Ramos (cell line): ENCODE measurements around the gene DCDC1.
"Not testable (repeated sequence)": the region's sequence is repeated elsewhere in the genome, so short reads cannot be mapped to it uniquely, and the experiment has no call there.

Experiments used
- in situ Hi-C: fragments of 300-500 bp; cut with MboI; formaldehyde crosslinking; loops from one replicate; pipeline ENCODE4 v1.14.3; 2022; ENCODE audit warnings: low sequenced_read_pairs; ENCODE audit not compliant: unreplicated experiment

Gene DCDC1

DNA sequence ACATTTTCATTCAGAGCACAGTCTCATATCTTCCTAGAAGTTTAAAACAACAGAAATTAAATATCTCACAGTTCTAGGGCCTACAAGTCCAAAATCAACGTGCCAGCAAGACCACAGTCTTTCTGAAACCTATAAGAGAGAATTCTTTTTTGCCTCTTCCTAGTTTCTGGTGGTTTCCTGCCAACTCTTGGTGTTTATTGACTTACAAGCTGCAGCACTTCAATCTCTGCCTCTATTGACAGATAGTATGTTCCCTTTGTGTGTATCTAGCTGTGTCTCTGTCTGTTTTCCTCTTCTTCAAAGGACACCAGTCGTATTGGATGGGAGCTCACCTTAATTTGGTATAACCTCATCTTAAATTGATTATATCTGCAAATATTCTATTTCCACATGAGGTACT lies 347.5 kb downstream of the DCDC1 start:
- in situ Hi-C loops: no loop called here

DNA sequence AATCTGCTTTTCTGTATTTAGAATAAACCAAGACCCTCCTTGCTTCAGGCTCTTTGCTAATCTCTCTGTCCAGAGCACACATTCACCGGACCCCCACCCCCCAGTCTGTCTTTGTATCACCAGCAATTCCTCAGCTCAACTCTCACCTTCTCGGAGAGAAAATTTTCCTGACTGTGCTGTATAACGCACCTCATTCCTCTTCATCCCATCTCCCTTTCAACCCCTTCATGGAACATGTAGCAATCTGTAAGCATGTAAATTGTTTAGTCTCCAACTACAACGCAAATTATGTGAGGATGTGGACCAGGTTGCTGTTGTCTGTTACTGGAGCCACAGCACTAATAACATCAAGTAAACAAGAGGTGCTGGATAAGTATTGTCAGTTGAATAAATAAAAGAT lies 349.8 kb downstream of the DCDC1 start:
- in situ Hi-C loops: no loop called here

DNA sequence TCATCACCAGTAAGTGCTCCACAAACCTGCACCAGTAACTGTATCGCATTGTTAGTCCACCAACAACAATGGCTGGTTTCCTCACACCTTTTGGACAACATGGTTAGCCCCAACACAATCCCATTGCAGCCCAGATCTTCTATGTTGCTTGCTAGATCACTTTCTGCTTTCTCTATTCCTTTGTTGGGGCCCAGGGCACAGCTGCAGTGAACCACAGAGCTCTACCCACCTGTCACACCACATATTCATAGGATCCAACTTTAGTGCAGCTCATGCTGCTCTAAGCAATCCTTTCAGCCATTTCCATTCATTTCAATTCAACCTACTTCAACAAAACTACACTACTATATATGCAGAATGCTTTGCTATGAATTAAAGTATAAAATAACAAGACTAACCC lies 364.3 kb downstream of the DCDC1 start:
- in situ Hi-C loops: no loop called here

DNA sequence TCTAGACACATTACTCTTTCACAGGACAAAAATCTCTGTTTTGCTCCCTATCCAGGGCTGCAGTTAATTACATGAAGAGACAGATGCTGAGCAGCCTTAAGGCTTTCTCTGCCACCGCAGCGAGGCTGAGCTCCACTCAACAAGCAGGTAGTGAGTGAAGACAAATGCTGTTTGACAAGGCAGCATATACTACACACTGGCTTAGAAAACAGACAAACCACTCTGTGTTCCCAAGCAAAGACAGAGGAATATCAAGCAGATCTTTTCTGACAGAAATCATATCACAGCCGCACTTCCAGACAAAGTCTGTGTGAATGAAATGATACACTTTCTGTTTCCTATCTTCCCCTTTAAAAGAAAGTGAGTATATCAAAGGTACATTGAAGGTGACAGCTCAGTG lies 368.1 kb downstream of the DCDC1 start:
- in situ Hi-C loops: no loop called here

DNA sequence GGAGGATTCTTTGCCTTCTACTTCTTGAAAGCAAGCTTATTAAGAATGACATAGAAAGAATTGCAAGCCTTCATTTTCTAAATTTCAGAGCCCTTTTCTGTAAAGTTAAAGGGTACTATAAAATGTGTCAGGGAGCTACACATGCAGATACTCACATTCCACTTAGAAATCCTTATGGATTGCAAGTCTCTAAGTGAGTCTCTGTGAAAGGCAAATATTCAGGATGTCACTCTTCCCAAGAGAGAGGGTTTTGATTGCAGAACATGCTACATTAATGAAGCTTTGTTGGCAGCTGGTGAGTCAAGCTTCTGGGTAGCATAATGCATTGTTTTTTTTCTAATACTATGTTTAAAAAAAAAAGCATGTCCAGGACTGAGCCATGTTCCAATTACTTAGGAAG lies 369.2 kb downstream of the DCDC1 start:
- in situ Hi-C loops: no loop called here

DNA sequence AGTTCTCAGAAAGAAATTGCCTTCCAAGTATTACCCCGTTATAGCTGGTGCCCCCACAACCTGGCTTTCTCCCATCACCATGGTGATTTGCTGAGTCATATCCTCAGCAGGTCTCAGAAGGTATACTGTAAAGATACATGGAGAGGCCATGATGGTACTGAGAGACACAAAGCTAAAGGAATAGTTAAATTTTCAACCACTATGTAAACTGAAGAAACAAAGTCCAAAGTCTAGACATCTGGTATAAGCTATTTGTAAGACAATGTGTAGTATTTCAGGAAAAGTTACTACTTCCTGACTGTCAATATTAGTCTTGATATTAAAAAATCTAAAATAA lies 377.1 kb downstream of the DCDC1 start:
- in situ Hi-C loops: no loop called here

DNA sequence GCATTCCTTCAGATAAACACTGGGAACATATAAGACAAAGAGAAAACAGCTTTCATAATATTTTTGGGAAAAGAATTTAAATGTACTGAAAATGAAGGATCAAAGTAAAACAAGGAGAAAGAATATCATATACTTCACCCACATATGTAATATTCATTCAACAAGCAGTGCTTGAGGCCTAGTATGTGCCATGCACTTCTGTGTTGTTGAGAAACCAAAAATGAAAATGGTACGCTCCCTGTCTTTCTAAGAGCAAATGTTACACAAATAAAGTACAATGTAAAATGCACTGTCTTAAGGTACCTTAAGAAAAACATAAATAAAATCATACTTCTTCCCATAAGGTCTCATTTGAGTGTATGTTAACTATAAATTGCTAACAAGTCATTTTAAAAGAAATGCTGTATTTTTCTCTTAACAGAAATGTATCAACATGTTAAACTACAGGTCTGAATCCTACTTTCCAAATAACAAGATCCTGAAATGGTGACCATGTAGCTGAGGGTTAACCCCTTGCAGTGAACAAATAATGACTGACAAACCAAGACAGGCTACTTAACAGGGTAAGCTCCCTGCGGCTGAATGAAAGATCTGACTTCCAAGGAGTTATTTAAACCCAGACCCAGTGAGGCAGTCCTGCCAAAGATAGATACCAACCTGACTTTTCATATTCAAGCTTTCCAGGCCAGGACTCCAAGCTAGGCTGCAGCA lies 377.6 kb downstream of the DCDC1 start:
- in situ Hi-C loops: no loop called here

DNA sequence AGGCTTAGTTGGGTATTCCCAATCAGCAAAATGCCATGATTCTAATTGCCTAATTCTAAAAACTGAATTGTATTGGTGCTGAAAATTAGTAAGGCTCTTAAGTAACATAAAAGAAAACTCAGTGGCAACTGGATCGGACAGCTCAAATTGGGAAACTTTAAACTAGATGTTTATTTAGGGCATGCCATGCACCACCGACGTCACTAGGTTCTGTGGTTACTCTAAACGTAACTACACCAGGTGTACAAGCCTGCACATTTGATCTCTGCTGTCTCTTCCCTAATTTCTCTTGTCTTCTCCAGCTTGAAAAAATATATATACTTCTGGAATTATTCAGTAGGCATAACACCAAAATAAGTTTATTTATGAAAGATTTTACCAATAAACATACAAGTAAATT lies 378.2 kb downstream of the DCDC1 start:
- in situ Hi-C loops: no loop called here

DNA sequence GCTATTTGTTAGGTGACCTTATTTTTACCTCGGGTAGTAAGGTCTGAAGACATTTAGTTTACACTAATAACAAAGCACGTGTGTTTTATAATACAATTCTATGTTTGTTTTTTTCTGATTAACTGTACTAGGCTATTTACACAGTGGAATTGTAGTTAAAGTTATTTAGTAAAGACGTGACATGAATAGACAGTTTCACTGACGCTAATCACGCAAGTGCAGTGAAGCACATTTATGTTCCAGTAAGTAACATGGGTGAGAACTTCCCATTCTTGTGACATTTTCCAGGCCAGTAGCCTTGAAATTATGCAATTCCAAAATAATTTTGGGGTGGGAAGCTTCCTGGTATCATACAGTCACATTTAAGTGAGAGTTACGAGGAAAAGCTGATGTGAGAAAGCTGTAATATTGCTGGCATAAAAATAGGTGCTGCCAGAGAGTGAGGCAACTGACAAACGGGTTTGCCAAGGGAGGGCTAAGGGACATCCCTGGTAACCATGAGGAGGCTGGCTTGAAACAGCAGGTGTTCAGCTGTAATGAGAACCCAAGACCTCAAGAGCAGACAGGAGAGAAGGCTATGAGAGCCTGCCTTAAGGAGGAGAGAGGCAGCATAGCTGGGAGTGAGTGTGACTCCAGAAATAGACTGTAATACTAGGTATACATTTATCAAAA lies 378.8 kb downstream of the DCDC1 start:
- in situ Hi-C loops: no loop called here

DNA sequence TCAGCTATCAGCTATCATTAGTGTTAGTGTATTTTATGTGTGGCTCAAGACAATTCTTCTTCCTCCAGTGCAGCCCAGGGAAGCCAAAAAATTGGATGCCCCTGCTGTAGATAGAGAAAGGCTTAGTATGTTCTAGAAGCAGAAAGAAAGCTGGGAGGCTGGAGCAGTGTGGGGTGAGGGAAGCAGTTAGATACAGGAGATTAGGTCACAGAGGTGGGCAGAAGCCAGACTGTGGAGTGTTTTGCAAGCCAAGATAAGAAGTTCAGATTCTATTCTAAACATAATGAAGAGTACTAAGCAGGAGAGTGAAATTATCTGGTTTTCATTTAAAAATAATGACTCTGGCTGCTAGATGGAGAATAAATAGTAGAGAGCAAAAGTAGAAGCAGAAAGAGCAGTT lies 381.7 kb downstream of the DCDC1 start:
- in situ Hi-C loops: no loop called here

DNA sequence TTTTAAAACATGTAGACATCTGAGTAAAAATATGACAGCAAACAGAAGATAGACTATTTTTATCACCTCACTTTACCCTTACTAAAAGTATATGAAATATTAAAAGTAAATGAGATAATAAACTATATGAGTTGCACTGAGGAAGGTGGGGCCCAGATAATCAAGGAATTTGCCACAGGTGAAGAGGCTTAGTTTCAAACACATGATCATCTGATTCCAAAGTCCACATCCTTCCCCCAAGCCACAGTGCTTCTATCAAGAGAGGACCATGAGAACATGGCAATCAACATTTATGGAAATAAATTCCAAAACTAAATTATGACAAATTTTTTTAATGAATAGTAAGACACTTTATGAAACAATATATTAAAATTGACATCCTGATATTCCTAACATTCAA lies 384.0 kb downstream of the DCDC1 start:
- in situ Hi-C loops: no loop called here

DNA sequence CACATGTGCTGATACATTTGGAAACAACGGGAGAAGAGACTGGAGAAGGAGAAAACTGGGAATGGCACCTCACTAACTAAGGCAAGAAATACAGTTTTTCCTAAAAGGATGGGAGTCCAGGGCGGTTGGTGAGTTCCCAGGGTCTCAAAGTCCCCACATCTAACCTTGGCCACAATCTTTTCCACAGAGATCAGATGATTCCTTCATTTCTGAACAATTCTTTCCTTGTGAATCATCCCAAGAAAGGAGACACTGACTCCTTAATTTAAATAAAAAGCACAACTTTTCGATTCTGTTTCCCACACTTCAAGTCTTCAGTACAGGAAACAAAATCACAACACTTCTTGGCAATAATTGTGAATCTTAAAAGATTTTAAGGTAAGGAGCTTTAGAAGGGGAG lies 384.7 kb downstream of the DCDC1 start:
- in situ Hi-C loops: no loop called here

DNA sequence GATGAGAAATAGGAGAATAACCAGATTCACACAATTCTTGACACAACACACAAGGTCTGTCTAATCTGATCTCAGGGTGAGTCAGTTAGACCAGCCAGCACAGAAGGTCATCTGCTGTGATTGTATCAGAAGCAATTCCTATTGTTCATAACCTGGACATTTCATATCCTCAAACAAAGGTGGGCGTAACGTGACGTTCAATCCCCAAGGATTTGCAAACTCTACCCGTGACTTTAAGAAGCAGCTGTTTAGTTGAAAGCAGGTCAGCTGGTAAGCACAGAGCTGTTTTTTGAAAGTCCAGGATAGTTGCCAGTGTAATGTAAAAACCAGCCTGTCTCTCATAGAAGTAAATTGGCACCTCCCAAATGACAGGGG lies 385.1 kb downstream of the DCDC1 start:
- in situ Hi-C loops: no loop called here

DNA sequence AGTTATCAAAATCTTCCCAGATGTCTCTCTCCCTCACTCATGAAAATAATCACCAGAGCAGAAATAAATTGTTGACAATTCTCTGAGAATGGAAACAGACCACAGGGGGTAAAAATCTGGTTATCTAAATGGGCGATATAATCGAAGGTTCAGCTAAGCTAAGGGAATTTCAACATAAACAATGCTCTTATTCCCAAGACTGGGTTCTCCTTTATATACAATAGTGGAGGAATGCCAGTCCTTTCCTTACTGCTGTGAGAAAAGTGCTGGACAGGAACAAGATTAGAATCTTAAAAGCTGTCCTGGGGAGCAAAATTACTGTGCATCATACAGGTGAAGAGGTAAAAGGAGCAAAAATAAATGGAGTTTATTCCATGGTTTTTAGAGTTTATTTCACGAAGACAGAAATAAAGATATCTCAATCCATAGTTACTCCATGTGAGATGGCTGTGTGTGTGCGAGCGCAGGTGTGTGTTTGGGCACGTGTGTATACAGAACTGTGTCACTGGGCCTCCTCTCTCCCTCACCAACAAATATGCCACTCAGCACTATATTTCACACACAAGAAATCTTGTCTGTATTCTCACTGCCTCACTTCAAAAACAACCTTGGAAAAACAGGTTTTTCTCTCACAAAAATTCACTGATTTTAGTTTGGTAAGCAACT lies 385.6 kb downstream of the DCDC1 start:
- in situ Hi-C loops: no loop called here

DNA sequence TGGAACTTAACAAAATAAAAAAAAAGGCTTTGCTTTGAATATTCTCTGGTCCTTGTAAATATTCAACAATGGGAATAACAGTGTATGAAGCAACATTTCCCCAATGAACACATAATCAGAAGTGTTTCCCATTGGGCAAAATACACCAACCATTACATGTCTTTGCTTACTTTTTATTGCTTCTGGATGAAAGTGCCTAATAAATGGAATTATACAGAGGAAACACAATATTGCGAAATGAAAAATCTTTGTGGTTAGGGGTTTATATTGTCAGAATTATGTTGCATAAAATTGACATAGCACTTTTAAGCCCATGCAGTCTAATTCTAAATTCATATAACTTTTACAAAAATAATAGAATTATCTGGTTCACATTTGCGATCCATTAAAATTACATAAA lies 386.4 kb downstream of the DCDC1 start:
- in situ Hi-C loops: no loop called here

DNA sequence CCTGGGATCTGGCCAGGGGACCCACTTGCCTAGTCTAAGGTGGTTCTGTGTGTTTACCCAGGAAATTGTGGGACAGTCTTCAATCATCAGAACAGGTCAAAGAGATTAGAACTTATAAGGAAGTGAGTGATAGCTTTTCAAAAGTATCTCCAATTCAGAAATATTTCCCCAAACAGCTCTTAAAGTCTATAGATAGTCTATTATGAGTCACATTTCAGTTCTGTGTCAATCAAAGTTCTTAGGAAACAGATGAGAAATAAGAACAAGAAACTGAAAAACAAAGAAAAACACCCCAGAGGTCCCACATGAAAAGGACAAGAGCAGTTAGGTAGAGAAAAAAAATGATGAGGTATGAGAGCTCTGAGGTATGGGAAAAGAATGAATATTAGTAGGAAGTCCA lies 402.0 kb downstream of the DCDC1 start:
- in situ Hi-C loops: no loop called here

DNA sequence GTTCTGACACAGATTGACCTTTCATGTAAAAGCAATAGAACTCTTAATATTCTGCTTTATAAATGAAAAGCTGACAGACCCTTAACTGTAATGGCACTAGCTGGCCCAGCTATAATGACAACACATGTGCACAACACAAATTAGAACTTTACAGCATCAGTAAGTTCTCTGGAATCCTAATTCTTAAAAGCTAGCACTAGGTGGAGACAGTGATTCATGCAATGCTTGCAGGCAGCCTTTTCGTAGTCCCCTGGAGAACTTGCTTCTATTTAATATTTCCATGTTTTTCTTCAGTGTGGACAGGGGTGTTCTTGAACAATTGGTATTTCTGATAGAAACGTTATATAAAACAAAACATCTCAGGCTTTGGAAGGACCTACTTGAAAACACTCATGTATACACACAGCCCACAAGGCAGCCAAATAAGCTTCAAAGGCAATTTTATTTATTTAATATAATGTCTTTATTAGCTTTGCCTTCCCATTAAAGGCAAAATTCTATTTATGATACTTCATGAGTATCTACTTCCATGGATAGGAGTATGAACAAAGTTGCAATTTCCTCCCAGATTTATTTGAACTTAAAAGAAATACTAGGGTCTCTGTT lies 409.0 kb downstream of the DCDC1 start:
- in situ Hi-C loops: no loop called here

DNA sequence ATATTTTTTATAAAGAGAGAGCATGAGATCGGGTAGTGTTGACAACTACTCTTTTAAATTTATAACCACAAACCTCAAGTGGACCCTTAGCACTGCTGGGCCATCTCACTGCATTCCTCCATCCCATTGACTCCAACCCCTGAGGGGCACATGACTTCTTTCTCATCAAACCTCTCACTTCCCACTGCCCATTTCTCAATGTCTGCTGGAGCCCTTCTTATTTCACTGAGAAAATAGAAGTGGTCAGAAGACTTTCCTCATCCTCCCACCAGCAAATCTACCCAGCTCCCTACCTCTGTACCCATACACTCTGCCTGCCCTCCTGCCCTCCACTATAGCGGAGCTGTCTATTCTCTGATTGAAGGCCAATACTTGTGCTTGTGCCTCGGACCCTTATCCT lies 412.8 kb downstream of the DCDC1 start:
- in situ Hi-C loops: no loop called here

DNA sequence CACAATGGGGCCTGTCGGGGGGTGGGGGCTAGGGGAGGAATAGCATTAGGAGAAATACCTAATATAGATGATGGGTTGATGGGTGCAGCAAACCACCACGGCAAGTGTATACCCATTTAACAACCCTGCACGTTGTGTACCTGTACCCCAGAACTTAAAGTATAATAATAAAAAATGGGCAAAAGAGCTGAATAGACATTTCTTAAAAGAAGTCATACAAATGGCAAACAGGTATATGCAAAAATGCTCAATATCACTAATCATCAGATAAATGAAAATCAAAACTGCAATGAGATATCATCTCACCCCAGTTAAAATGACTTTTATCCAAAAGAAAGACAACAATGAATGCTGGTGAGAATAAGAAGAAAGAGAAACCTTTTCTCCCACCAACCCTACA lies 419.7 kb downstream of the DCDC1 start:
- in situ Hi-C loops: no loop called here

DNA sequence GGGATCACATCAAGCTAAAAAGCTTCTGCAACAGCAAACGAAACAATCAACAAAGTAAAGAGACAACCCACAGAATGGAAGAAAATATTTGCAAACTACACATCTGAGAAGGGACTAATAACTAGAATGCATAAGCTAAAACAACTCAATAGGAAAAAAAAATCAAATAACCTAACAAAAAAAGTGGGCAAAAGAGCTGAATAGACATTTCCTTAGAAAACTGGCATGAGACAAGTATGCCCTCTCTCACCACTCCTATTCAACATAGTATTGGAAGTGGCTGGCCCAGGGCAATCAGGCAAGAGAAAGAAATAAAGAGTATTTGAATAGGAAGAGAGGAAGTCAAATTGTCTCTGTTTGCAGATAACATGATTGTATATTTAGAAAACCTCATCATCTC lies 421.8 kb downstream of the DCDC1 start:
- in situ Hi-C loops: not testable (repeated sequence)

DNA sequence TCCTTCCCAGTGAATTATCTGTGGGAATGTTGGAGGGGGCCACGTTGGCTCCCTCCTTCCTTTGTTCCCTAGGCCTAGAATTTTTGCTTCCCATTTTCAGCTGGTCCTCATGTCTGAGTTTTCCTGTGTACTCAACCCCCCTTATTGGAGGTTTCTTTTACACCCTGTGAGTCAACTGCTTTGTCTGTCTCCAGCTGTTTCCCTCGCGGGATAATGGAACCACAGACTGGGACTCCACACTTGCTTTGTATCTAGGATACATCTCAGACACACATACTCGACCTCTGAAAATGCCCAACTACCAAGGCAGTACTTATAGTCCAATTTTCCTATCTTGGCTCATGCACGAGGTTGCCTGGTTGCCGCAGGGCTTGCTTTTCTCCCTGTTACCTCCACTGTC lies 430.7 kb downstream of the DCDC1 start:
- in situ Hi-C loops: no loop called here

DNA sequence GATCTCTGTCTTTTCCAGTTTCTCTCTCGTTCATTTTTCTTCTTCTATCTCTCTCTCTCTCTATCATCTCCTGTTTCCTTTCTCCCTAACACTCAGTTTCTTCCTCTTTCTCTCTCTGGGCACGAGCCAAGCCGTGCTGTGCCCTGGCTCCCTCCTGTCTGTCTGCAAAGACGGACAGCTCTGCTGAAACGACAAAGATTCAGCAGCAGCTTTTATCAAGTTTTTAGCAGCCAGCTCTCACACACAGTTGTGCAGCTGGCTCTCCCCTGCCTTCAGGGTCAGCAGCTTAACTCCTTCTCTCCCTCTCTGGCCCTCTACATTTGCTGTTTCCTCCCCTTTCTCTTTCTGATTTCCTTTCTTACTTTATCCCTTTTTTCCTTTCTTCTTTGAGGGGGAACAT lies 431.4 kb downstream of the DCDC1 start:
- in situ Hi-C loops: no loop called here
